OCI-M2 (cell line): ENCODE measurements around the gene MINDY3.
"Not testable (repeated sequence)": the region's sequence is repeated elsewhere in the genome, so short reads cannot be mapped to it uniquely, and the experiment has no call there.

Experiments used
- DNase-seq: peaks from one replicate; lab custom pipeline; 2025; ENCODE audit not compliant: unreplicated experiment; lab: John Stamatoyannopoulos, UW

Gene MINDY3

DNA sequence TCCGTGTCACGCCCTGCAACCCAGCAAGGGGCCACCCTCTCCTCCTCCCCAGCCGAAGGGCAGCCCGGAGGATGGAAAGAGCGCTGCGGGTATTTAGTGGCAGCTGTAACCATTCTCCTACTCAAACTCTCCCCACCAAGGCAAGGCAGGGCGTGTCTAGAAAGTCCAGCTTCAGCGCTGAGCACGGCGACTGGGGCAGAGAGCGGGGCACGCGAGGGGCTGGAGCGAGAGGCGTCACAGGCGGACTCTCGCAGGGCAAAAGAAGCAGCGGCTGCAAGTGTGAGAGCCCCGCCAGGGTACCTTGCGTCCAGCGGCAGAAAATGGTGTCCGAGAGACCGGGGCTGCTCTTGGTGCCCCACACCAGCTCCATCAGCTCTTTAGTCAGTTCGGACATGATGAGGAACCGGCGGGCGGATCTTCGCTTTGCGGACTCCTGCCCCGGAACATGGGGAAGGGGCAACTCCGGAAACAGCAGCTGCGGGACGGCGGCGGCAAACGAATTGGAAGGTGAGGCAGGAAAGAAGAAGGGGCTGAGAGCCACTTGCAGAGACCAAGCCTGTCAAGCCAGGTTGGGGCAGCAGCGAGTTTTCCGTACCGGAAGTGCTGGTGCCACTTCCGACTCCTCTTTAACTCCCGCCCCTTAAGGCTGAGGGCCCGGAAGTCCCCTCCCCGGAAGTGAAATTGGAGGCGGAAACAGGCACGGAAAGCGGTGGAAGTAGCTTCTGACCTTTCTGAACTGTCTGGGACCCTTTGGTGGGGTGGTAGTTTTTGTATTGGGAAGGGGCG, at the start of gene MINDY3:
TSS of gene MINDY3 (minus strand) at position 602 of the 786 bp plus-strand sequence. CDS start at position 394, 208 bp downstream.
- DNase-seq, result peak; percentile 28

DNA sequence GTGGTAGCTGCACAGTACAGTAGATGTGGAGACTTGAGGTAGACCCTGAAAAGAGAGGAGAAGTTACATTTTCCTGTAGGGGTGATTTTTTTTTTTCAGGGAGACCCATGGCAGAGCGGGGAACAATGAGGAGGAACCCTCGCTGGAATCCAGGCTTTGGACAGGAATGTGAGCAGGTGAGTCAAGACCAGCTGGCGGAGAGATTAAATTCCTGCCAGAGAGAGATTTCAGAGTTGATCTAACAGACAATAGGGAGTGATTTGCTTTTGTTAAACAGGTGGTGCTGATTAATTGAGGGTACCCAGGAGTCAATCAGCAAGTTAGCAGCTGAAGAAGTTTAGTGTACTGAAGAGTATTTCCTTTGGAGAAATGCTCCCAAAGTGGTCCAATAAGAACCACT, 41.6 kb upstream of the MINDY3 start:
- no peak for DNase-seq

DNA sequence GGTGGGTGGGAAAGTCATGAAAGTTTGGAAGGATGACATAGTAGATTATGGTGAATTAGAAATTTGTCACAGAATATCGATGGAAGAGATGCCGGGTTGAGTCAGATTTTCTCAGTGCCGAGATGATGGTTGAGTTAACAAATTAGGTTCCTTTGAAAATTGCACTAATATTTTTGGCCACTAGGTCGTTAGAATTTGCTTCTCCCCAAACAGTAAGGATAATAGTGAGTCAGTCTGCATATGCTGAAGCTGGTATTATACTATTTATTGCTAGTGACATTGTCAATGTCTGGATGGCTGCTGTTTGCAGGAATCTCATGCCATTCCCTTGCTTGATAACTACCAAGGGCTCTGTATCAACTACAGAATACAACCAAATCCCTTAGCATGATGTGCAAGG, 37.7 kb upstream of the MINDY3 start:
- DNase-seq, result no peak

DNA sequence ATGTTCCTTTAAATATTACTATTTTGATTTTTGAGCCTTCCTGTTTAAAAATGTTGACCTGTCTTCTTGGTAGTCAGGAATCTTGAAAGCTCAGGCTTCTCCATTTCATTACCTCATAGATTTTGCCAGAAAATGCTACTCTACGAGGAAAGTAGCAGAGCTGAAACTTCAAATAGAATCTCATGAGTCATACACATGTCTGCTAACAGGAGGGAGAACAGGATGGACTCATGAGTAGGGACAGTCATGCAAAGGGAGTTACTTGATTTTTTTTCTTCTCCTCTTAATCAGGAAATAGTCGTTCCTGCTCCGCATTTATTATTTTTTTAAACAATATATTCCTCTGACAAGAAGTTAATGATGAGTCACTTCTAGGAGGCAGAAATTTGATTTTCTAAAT, 37.0 kb upstream of the MINDY3 start:
- no peak for DNase-seq

DNA sequence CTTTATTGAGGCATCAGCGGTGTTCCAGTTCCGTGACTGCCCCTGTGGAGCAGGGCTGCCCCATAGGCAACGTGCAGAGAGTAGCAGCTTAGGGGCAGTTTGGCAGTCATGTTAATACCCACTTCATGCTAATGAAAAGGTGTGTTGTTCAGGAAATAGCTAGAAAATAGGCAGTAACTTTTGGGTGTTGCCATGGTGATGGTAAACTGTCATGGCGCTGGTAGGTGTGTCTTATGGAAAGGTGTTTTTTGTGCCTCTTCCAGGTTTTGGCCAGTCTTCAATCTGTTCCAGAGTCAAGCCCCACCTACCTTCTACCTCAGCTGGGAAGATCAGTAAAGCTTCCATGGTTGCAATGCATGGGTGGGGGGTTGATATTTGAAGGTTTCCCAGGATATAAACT, 36.3 kb upstream of the MINDY3 start:
- no peak for DNase-seq

DNA sequence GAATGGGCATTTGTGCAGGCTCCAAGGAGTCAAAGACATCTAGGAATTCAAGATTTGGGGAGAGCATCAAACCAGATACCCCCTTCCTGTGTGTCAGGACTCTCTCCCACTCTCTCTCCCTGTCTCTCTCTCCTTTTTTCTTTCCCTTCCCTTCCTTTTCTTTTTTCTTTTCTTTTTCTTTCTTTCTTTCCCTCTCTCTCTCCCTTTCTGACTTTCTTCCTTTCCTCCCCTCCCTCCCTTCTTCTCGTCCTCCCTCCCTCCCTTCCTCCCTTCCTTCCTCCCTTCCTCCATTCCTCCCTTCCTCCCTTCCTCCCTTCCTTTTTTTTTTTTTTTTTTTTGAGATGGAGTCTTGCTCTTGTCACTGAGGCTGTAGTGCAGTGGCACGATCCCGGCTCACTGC, 24.1 kb upstream of the MINDY3 start:
- no peak for DNase-seq

DNA sequence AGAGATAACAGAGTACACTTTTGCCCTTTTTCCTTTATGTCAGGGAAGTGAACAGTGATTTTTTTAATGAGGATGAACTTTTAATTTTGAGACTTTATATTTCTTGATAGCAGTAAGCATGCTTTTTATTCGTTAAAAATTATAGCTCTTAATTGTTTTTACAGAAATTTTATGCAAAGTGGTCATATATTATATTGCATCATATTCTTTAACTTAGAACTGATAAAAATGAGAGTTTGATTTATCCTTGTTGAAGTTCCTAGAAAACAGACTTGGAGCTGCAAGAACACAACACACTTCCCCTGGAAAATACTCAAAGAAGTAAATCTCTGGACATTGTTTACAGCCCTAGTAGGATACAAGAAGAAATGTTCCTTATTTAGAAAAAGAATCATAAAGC, 21.2 kb upstream of the MINDY3 start:
- DNase-seq, result no peak

DNA sequence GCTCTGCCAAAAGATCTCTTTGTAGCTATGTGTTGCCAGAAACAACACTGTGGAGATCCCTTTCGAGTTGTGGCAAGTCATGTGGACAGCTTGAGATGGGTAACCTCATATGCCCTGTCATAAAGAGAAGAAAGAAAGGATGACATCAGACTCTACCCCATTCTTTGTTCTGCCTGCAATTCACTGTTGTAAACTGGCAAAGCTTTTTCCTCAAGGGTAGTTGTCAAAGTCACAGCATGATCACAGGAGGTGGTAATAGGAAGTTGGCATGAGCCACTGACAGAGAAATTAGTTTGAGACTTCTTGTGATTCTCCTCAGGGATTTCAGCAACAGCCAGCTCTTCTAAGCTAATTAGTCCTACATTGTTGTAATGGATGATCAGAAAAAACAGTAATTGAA, 19.4 kb upstream of the MINDY3 start:
- no peak for DNase-seq

DNA sequence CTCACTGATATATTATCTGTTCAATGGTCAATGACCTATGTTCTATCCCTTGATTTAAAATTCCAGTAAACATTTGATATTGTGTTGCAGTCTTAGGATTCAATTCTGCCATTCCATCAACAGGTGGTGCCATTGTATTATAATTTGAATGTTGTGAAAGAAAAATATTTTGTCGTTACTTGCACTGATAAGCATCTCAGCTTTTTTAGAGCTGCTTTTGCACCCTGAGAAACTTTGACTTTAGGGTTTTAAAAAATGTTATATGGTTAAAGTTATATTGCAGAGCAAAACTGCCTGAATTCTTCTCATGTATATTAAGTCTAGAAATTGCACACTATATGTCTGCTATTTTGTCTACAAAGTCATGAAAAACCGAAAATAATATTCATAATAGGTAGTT, 18.8 kb upstream of the MINDY3 start:
- no peak for DNase-seq

DNA sequence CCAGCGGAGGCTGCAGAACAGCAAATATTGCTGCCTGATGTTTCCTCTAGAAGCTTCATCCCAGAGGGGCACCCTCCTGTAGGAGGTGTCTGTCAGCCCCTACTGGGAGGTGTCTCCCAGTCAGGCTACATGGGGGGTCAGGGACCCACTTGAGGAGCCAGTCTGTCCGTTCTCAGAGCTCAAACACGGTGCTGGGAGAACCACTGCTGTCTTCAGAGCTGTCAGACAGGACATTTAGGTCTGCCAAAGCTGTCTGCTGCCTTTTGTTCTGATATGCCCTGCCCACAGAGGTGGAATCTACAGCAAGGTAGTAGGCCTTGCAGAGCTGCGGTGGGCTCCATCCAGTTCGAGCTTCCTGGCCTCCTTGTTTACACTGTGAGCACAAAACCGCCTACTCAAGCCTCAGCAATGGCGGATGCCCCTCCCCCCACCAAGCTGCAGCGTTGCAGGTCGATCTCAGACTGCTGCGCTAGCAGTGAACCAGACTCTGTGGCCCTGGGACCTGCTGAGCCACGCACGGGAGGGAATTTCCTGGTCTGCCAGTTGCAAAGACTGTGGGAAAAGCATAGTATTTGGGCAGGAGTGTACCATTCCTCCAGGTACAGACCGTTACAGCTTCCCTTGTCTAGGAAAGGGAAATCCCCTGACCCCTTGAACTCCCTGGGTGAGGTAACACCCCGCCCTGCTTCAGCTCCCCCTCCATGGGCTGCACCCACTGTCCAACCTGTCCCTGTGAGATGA, 17.7 kb upstream of the MINDY3 start:
- no peak for DNase-seq

DNA sequence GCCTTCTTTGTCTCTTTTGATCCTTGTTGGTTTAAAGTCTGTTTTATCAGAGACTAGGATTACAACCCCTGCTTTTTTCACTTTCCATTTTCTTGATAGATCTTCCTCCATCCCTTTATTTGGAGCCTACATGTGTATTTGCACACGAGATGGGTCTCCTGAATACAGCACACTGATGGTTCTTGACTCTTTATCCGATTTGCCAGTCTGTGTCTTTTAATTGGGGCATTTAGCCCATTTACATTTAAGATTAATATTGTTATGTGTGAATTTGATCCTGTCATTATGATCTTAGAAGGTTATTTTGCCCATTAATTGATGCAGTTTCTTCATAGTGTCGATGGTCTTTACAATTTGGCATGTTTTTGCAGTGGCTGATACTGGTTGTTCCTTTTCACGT, 16.0 kb upstream of the MINDY3 start:
- DNase-seq, result not testable (repeated sequence)

DNA sequence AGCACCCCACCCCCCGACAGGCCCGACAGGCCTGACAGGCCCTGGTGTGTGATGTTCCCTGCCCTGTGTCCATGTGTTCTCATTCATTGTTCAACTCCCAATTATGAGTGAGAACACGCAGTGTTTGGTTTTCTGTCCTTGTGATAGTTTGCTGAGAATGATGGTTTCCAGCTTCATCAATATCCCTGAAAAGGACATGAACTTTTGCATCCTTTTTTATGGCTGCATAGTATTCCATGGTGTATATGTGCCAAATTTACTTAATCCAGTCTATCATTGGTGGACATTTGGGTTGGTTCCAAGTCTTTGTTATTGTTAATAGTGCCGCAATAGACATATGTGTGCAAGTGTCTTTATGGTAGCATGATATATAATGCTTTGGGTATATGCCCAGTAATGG, 12.3 kb upstream of the MINDY3 start:
- not testable (repeated sequence) for DNase-seq

DNA sequence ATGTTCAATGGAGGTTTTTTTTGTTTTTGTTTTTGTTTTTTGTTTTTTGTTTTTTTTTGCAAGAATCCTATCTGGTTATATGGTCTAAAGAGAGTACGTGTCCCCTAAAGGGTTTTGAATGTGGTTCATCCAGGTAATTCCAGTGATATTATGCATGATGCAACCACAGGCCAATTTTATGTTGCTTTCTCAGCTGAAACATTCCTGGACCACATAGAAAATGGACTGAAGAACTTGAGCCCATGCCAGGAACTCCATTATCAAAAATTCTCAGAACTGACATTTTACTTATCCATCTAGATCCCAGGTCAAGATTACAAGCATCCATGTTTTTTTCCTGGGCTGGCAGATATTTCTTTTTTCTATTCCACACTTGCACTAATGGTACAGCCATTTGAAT, 11.5 kb upstream of the MINDY3 start:
- no peak for DNase-seq

DNA sequence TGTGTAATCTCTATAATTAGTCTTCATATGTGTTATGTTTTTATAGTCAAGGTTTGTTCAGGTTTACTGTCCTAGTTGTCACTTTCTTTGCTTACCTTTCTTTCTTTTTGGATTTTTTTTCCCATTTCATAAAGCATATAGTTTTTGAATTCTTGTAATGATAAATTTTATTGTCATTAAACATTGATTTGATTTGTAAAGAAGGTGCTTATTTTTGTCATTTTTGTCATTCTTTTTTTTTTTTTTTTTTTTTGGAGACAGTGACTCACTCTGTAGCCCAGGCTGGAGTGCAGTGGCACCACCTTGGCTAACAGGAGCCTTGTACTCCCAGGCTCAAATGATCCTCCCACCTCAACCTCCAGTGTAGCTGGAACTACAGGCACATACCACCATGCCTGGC, 9.6 kb upstream of the MINDY3 start:
- no peak for DNase-seq

DNA sequence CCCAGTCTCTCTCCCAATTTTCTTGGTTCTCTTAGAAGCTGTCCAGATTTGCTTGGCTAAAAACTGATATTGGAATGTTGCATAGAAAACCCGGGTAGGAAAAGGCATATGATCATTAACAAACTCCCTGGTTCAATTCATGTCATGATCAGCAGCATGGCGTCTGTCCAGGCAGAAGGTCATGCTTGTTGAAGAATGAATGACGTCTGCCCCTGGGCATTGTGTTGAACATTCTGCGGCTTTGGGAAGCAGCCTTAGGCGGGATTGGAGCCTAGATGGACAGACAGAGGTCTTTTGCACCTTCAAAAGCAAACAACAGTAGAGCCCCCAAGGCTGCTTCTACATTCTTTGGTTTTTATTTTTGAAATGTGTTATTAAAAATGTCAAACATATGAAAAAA, 7.7 kb upstream of the MINDY3 start:
- DNase-seq, result no peak

DNA sequence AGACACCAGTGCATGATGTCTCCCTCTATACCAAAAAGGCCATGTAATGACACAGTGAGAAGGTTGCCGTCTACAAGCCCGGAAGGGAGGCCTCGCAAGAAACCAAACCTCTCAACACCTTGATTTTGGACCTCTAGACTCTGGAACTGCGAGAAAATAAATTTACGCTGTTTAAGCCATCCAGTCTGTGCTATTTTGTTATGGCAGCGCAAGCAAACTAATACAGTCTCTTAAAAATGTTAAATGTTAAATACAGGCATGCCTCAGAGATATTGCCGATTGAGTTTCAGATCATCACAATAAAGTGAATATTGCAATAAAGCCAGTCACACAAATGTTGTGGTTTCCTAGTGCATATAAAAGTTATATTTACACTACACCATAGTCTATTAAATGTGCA, 5.0 kb upstream of the MINDY3 start:
- no peak for DNase-seq

DNA sequence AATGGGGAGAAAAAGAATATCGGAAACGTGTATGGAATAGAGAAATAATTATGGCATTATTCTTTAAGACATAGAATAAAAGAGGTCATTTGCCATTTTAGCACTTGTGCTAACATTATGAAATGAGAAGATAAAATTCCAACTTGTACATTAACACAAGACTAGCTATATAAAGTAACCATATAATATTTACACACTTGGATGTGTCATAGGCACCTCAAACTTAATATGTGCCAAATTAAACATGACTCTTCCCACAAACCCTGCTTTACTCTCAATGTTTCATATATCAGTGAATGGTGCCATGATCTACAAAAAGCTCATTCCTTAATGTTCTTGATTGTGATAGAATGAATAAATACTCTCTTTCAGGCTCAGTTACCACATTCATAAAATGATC, 4.1 kb upstream of the MINDY3 start:
- no peak for DNase-seq

DNA sequence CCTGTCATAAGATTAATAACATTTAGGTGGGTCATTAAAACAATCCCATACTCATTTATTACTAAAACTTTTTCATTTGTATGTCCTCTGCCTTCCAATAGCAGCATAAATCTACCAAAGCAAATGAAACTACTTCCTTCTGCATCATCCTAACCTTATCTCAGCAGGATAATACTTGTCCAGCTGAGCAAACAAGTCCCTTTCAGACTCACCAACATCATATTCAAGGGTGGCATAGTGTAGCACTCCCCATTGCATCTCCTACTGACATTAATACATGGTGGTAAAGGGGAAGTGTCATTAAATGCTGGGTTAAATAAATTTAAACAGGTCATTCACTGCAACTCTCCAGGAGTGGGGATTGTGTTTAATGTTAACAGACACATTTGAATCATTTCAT, 3.4 kb upstream of the MINDY3 start:
- DNase-seq, result no peak

DNA sequence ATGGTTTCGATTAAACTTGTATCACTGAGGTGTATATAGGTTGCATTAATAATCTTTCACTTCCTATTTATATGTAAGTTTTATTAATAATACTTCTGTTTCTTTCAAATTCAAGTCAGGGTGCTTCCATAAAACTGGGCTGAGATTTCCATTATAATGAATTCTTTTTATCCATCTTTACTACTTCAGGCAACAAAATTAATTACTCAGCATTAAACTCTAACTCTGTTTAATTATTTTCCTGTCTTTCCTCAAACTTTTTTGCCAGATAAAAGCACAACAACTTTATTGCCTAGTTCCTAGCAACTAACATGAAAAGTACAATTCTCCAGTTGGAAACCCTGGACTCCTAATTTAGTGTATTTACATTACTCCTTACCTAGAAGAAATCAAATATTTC, 3.0 kb upstream of the MINDY3 start:
- no peak for DNase-seq

DNA sequence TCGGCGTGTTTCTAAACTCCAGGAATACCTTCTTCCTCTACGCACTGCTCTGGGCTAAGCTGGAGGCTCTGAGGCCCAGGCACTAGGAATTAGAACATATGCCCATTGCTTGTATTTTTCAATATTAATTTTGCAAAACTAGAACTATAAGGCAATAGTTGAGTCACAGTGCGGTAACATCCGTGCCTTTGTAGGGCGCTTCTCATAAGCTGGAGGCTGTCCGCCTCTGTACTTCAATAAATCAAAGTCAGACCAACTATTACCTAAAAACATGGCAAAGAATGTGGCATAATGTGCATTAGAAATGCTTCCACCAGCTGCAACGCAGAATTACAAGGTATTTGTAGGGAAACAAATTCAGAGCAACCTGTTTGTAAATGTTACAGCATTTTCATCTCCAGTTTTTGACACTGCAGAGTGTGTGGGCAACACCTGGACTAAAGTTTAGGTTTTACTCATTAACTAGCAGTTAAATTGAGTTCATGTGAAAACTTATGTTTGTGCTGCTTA, 440 bp upstream of the MINDY3 start:
- no peak for DNase-seq

DNA sequence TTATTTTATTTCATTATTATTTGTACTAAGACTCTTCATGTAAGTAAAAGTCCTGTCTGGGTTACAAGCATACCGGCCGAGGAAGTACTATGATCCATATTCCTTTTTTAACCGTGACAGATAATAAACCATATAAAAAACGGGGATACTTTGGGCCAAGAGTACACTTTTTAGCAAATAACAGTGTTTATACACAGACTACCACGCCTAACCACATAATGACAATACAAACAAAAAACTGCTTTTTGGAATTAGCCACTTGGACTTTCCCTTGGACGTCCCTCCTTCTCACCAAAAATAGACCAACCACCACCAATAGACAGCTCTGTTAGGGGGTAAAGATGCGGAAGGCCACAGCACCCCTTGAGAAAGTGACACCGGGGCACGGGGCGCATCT, 800 bp downstream of the MINDY3 start:
- DNase-seq, result no peak

DNA sequence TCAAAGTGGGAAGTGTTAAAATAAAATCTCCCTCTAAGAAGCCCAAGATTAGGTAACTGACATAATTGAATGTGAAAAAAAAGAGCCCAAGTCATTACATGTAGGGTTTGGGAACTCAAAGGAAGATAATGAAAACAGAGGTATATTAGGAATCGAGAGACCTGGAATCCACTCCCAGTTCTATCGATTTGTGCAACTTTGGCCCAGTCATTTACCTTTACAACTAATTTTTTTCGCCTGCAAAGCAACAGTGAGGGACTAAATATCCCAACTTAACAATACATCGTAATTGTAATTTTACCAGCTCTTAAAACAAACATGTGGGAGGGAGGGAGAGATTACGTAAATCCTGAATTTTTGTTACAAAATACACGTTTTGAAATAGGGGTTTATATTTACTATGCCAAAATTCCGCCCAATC, 1.4 kb downstream of the MINDY3 start:
- DNase-seq, result no peak
